Loucy (cell line): ENCODE results near the gene FFAR4.

Experiments
- H2AFZ ChIP-seq: fragments of 200-600 bp; sonication (generic); 2 replicates; pipeline ENCODE4 v1.6.0; 2016; ENCODE audit warnings: antibody characterized with exemption, mild to moderate bottlenecking, low read length, moderate library complexity
- H3F3A ChIP-seq: fragments of 200-600 bp; 2 replicates; pipeline ENCODE4 v1.6.0; 2016; ENCODE audit warnings: antibody characterized with exemption, low read depth, mild to moderate bottlenecking
- H3K27me3 ChIP-seq: fragments of 200-600 bp; sonication (generic); 2 replicates; pipeline ENCODE4 v1.6.1; 2014; ENCODE audit warnings: low read length, mild to moderate bottlenecking; ENCODE audit not compliant: insufficient read depth, poor library complexity, severe bottlenecking
- H3K36me3 ChIP-seq: fragments of 200-600 bp; sonication (generic); 2 replicates; pipeline ENCODE4 v1.6.1; 2016; ENCODE audit warnings: low read length; ENCODE audit not compliant: insufficient read depth
- H3K4me1 ChIP-seq: fragments of 200-600 bp; sonication (generic); 2 replicates; pipeline ENCODE4 v1.5.1; 2014; ENCODE audit warnings: low read length, mild to moderate bottlenecking; ENCODE audit not compliant: insufficient read depth, poor library complexity, severe bottlenecking
- H3K4me2 ChIP-seq: fragments of 200-600 bp; sonication (generic); 2 replicates; pipeline ENCODE4 v1.6.0; 2014; ENCODE audit warnings: antibody characterized with exemption, low read length, low read depth, mild to moderate bottlenecking; ENCODE audit not compliant: poor library complexity, severe bottlenecking
- H3K4me3 ChIP-seq: fragments of 200-600 bp; sonication (generic); 2 replicates; pipeline ENCODE4 v1.5.1; 2014; ENCODE audit warnings: low read length, mild to moderate bottlenecking, mixed read lengths; ENCODE audit not compliant: poor library complexity, severe bottlenecking
- H3K79me2 ChIP-seq: fragments of 200-600 bp; sonication (generic); 2 replicates; pipeline ENCODE4 v1.6.1; 2014; ENCODE audit warnings: low read length; ENCODE audit not compliant: insufficient read depth
- H3K9ac ChIP-seq: fragments of 200-600 bp; sonication (generic); 2 replicates; pipeline ENCODE4 v1.6.0; 2014; ENCODE audit warnings: mild to moderate bottlenecking, low read depth, low read length, moderate library complexity; ENCODE audit not compliant: poor library complexity, severe bottlenecking
- H3K9me2 ChIP-seq: fragments of 200-600 bp; sonication (generic); replicated peaks from 2 replicates; pipeline ENCODE4 v1.6.1; 2016; ENCODE audit warnings: low read depth, low read length, mixed read lengths
- H3K9me3 ChIP-seq: fragments of 200-600 bp; sonication (generic); 2 replicates; pipeline ENCODE4 v1.6.1; 2014; ENCODE audit warnings: mild to moderate bottlenecking, antibody characterized with exemption, low read length, low read depth; ENCODE audit not compliant: insufficient read depth
- H4K20me1 ChIP-seq: fragments of 200-600 bp; sonication (generic); 2 replicates; pipeline ENCODE4 v1.6.0; 2014; ENCODE audit warnings: antibody characterized with exemption, low read length, mild to moderate bottlenecking; ENCODE audit not compliant: insufficient read depth, poor library complexity, severe bottlenecking
- EZH2phosphoT487 ChIP-seq: fragments of 200-600 bp; IDR thresholded peaks from 2 replicates; pipeline ENCODE4 v1.6.1; 2018; ENCODE audit warnings: antibody characterized with exemption, mild to moderate bottlenecking, moderate library complexity, borderline replicate concordance
- TF ChIP-seq, protein P1 (sequence below): fragments of 200-600 bp; sonication (generic); conservative IDR thresholded peaks from 2 replicates; pipeline ENCODE4 v1.5.1; 2014; ENCODE audit warnings: mild to moderate bottlenecking, antibody characterized with exemption, low read length

The FFAR4 gene

DNA sequence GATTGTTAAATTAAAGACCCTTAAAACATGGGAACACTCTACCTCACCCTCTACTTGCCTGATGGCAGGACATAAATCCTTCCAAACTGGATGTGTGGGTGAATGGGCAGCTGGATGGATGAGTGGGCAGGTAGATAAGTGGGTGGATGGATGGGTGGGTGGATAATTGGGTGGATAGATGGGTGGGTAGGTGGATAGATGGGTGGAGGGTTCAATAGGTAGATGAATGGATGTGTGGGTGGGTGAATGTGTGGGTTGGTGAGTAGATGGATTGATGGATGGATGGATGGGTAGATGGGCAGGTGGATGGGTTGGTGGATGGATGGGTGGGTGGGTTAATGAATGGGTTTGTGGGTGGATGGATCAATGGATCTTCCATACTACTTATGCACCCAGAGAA, 18.9 kb upstream of the FFAR4 start:
- no peak overlapping the region for H3K4me2 ChIP-seq
- TF ChIP-seq, protein P1, sequence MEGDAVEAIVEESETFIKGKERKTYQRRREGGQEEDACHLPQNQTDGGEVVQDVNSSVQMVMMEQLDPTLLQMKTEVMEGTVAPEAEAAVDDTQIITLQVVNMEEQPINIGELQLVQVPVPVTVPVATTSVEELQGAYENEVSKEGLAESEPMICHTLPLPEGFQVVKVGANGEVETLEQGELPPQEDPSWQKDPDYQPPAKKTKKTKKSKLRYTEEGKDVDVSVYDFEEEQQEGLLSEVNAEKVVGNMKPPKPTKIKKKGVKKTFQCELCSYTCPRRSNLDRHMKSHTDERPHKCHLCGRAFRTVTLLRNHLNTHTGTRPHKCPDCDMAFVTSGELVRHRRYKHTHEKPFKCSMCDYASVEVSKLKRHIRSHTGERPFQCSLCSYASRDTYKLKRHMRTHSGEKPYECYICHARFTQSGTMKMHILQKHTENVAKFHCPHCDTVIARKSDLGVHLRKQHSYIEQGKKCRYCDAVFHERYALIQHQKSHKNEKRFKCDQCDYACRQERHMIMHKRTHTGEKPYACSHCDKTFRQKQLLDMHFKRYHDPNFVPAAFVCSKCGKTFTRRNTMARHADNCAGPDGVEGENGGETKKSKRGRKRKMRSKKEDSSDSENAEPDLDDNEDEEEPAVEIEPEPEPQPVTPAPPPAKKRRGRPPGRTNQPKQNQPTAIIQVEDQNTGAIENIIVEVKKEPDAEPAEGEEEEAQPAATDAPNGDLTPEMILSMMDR: no peak
- TF ChIP-seq EZH2phosphoT487: no peak
- H2AFZ ChIP-seq: no peak overlapping the region
- H3K4me3 ChIP-seq: no peak overlapping the region
- no peaks in the 10 kb centered on the region for H3K36me3 ChIP-seq
- H3K9me3 ChIP-seq: no peaks in the 10 kb centered on the region
- no peaks in the 10 kb centered on the region for H4K20me1 ChIP-seq
- no peaks in the 10 kb centered on the region for H3F3A ChIP-seq
- H3K27me3 ChIP-seq: no peaks in the 10 kb centered on the region
- no peak overlapping the region for H3K9ac ChIP-seq
- H3K79me2 ChIP-seq: no peaks in the 10 kb centered on the region
- H3K4me1 ChIP-seq: no peaks in the 10 kb centered on the region
- no peaks in the 10 kb centered on the region for H3K9me2 ChIP-seq

DNA sequence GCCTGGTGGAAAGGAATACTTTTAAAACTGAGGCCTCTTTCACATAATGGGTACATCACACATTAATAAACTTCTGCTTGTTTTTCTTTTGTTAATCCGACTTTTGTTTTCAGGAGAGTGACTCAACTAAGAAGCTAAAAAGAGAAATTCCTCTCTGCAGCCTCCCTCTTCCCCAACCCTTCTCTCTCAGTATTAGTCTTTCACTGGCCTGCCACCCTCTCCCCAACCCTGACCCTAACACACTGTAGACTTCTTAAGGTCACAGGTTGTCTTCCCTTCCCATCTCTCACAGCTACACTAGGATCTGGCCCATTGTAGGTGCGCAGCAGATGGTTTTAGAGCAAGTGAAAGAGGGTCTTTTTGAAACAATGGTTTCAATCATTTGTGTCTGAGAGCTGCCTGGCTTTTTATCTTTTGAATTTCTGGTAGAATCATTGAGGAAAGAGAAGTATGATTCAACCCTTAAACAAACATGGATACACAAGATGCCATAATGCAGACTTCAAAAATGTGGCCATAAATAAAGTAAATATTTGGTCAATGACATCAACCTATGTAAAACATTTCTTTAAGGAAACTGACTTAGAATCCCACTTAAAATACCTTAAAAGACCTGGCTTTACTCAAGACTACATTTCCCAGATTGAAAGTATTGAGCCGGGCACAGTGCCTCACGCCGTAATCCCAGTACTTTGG, 17.9 kb upstream of the FFAR4 start:
- Histone ChIP-seq H3K36me3 (no peaks in the 10 kb centered on the region), H3K9me3 (no peaks in the 10 kb centered on the region), H3K4me3 (no peak overlapping the region), H2AFZ (no peak overlapping the region), H3K27me3 (no peaks in the 10 kb centered on the region), H3K79me2 (no peaks in the 10 kb centered on the region), H3K4me2 (no peak overlapping the region), H4K20me1 (no peaks in the 10 kb centered on the region), H3K9me2 (no peaks in the 10 kb centered on the region), H3F3A (no peaks in the 10 kb centered on the region), H3K4me1 (no peaks in the 10 kb centered on the region), H3K9ac (no peak overlapping the region)
- TF ChIP-seq, protein P1: no peak
- no peak for TF ChIP-seq EZH2phosphoT487

DNA sequence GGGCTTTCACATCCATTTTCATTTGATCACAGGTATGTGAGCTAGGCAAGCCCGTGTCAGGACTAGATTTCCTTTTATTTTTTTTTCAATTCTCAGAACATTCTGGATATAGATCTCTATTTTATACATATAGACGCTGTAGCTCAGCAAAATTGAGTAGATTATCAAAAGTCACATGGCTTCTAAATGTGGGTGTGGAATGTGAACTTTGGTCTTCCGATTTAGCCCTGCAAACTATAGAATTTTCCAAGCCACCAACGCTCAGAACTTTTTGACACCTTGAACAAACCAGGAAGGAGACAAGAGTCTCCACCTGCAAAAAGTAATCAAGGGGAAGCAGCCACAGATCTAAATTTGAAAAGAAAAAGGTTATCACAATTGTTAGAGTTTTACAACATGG, 15.9 kb upstream of the FFAR4 start:
- H3K79me2 ChIP-seq: no peaks in the 10 kb centered on the region
- no peak overlapping the region; the same call in 1 of the 2 replicates for H2AFZ ChIP-seq
- H3K9me3 ChIP-seq: no peaks in the 10 kb centered on the region
- no peaks in the 10 kb centered on the region for H3K36me3 ChIP-seq
- H3K4me3 ChIP-seq: no peak overlapping the region
- no peak overlapping the region for H3K4me2 ChIP-seq
- H3K9me2 ChIP-seq: no peaks in the 10 kb centered on the region
- TF ChIP-seq, protein P1: no peak
- no peak for TF ChIP-seq EZH2phosphoT487
- H3K27me3 ChIP-seq: no peaks in the 10 kb centered on the region
- no peaks in the 10 kb centered on the region for H4K20me1 ChIP-seq
- no peaks in the 10 kb centered on the region for H3F3A ChIP-seq
- H3K4me1 ChIP-seq: no peaks in the 10 kb centered on the region
- no peak overlapping the region for H3K9ac ChIP-seq
